Right ventricle myocardium superior (tissue), 1 donor: ENCODE data around the gene CTRL. TPM values are rescaled to one million over a fixed set of nuclear protein-coding genes. Genes with fewer than 3 reads are reported as not detected.
A peak's percentile ranks its signal among the peaks of the same experiment; 100 is the strongest.
"Not testable (repeated sequence)": the region's sequence is repeated elsewhere in the genome, so short reads cannot be mapped to it uniquely, and the experiment has no call there.

ENCODE experiments used
- ATAC-seq: fragments of 200-7000 bp; cut with Tn5 transposase; one replicate; pipeline ENCODE4 v1.9.1; 2020; ENCODE audit warnings: mild to moderate bottlenecking; ENCODE audit not compliant: poor library complexity
- DNase-seq: peaks from one replicate; pipeline ENCODE4 v3.0.0-alpha.2; 2020
- intact Hi-C: fragments of 100-400 bp; cut with DNase I; formaldehyde crosslinking; loops from one replicate; pipeline ENCODE4 v1.11.2; 2022
- long read RNA-seq: library from polyadenylated mRNA; unstranded; transcript quantifications from one replicate; pipeline ENCODE4 v2.0.0, GENCODE V29; 2021
- total RNA-seq: library from RNA; stranded (reverse); fragmentation: NEBNext Ultra II Directional; extraction: Animal tissue kit (Norgen Biotek cat#: 25700); gene quantifications from one replicate; pipeline ENCODE4 v1.2.1, GENCODE V29; 2021
- donor health status: DM: no; HTN: yes; CAD: no; lungs with severe emphysema.

Gene CTRL
- total RNA-seq = 0.78 TPM
- long read RNA-seq, partial matches to known transcripts = 1 of 2 reads
- long read RNA-seq, other reads (novel, unspliced or antisense) = 0 of 2 reads

- no peak for DNase-seq
These were observed at the start of gene CTRL for GRCh38 chr16:67931712-67932461. Gene CTRL (minus strand): TSS chr16:67931862. CDS start chr16:67931852, 10 bp downstream.

GRCh38 chr16:67979955-67980678 lies 48.5 kb upstream of the CTRL start, which contains the start of gene DPEP3:
Gene DPEP3 (minus strand): TSS chr16:67980499. CDS start chr16:67980380, 119 bp downstream.
- intact Hi-C loops = no loop called here
- ATAC-seq (no peak), DNase-seq (no peak)

More at GRCh38 chr16:67931712-67932461, at the start of gene CTRL:
- no peak for ATAC-seq
- intact Hi-C loops = no loop called here

DNA sequence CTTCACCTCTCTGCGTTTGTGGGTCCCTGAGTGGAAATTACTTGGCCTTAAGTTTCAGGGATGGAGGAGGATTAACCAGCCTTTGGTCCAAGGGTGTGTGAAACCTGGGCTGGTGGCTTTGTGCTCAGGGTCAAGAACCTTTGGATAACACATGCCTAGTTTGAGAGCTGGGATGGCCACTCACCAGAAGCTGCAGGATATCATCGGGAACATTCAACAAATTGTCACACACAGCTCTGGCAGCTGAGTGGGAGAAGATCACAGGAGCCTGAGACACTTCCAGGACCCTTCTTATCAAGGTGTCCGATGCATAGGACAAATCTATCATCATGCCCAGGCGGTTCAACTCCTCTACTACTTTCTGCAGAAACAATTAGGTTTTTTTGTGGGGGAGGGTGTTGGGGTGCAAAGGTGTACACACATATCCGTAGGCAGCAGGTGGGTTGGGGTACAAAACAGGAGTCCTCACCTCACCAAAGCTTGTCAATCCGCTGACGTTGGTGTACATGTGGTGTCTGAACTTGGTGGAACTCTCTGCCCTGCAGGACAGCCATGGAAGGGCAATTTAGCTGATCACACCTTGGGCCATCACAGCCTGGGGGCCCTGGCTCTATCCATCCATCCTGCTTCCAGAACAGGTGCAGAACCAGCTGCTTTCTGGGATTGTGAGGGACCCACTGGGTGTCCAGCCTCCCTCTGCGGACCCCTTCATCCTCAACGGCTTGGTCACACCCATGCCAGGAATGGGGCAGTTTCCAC lies 46.0 kb upstream of the CTRL start:
- intact Hi-C loops = no loop called here
- no peak for DNase-seq
- peak; percentile 52 for ATAC-seq

GRCh38 chr16:67977005-67977404 lies 45.3 kb upstream of the CTRL start:
- DNase-seq = no peak
- intact Hi-C loops = no loop called here
- ATAC-seq = no peak

GRCh38 chr16:67976205-67976604 lies 44.5 kb upstream of the CTRL start:
- ATAC-seq = no peak
- intact Hi-C loops = no loop called here
- DNase-seq = no peak

- ATAC-seq = no peak
- no peak for DNase-seq
- intact Hi-C loops = no loop called here
These were observed 43.9 kb upstream of the CTRL start for GRCh38 chr16:67975321-67976105.

- DNase-seq, intact Hi-C loops, ATAC-seq: not testable (repeated sequence)
These were observed 40.6 kb upstream of the CTRL start for GRCh38 chr16:67972285-67972684.

- intact Hi-C loops = no loop called here
- DNase-seq = no peak
These were observed 39.4 kb upstream of the CTRL start for GRCh38 chr16:67971111-67971510.

GRCh38 chr16:67969254-67970039 lies 37.8 kb upstream of the CTRL start:
- DNase-seq (no peak), ATAC-seq (no peak)
- intact Hi-C loops = no loop called here

More at GRCh38 chr16:67971111-67971510, 39.4 kb upstream of the CTRL start:
- no peak for ATAC-seq

GRCh38 chr16:67968400-67969253 lies 37.0 kb upstream of the CTRL start, which contains the start of gene SLC12A4:
Gene SLC12A4 (minus strand): TSS chr16:67968637. CDS start chr16:67968553, 84 bp downstream.
- ATAC-seq = peak; percentile 91
- intact Hi-C loops = no loop called here
- DNase-seq = peak; percentile 92

DNA sequence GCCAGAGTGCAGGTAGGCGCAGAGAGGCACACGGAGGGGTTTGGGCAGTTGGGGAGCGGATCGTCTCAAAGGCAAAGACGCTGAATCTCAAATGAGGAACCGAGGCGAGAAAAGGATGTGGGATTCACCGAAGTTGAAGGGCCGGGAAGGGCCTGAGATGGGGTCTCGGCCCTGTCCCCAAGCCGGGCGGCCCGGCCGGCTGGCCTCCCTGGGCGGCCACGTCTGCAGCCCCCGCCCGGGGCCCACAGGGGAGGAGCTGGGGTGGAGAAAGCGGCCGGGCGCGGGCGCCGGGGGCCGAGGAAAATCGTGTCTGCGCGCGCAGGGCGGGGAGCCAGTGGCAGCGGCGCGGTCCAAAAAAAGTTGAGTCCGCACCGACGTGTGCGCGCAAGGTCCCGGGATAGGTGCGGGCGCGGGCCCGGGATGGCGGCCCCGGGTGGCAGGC lies 36.3 kb upstream of the CTRL start:
- ATAC-seq (peak; percentile 42), DNase-seq (peak; percentile 76)
- intact Hi-C loops = no loop called here

DNA sequence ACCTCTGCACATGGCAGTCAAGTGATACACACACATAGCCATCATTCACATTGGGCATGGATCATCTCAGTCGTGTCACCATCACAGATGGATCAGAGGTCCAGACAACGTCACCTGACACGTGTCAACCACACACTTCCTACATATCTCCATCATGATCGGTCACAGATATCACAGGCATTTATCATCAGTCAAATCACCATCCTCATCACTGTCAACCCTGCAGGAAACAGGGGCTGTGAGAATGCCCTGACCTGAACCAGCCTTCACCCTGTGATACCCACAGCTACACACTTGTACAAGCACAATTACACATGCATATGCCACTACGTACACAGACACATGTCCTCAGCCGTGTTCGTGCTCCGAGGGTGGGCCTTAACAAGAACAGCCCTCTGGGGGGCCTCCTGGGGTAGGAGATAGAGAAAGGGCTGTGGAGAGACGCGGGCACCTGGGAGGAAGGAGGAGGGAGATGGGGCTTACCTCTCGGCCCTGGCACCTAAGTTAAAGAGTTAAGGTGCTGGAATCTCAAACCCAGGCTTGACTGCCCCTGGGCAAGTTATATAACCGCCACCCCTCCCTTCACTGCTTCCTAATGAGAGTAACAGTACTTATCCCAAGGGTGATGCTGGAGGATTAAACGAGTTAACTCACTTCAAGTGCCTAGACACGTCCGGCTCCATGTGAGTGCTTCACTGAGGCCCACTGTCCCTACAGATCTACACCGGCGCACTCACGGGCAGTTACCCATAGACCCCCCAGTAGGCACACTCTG lies 35.7 kb upstream of the CTRL start:
- intact Hi-C loops = no loop called here
- peak; percentile 1 for ATAC-seq
- no peak for DNase-seq

- ATAC-seq = no peak
- no peak for DNase-seq
- intact Hi-C loops = no loop called here
These were observed 35.0 kb upstream of the CTRL start for GRCh38 chr16:67966549-67967182.

DNA sequence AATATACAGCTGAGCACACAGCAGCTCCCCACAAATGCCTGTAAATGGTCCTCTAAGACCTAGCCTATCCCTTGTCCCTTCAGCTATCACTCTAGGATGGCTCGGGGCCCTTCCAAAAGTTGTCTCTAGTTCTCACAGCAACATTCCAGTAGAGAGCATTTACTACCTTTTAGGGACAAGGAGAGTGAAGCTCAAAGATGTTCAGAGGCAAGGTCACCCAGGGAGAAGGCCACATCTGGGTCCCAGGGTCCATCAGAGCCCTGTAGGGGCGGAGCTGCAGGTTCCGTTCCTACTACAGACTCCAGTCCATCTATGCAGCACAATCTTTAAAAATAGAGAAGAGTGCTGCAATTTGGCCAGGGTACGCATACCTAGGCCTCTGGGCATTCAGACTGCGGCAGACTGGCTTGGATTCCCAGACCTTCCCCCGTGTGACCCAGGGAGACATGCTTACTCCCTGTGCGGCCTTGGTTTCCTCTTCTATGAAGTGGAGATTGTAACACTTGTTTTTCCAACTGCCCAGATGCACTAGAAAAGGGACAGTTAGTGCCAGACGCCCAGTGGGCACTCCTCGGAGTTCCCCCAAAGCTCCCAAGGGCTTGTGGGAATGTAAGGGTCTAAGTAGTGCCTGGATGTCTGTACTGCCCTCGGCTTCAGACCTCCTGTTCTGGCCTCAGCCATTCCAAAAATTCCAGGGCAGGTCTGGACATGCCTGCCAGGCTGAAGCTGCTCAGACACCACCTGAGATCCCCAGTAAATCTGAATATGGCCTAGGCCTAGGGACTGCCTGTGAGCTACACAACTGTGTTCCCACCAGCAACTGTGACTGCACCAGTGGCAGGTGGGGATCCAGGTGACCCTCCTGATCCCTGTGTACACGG lies 34.2 kb upstream of the CTRL start:
- intact Hi-C loops = no loop called here
- DNase-seq = no peak
- ATAC-seq = peak; percentile 7
